Uterus (tissue), 4 donors: ENCODE results near the gene INPP5F. TPM values are rescaled to one million over a fixed set of nuclear protein-coding genes. Genes with fewer than 3 reads are reported as not detected.
A peak's percentile ranks its signal among the peaks of the same experiment; 100 is the strongest.

ENCODE experiments used
- DNase-seq, 2 donors: peaks; one replicate each; pipeline ENCODE4 v3.0.0-alpha.2; 2019 to 2020
- H3K27ac ChIP-seq, 2 donors: fragments of 200-600 bp; sonication (generic); 1 replicate in 1 of 2; 2 replicates in 1 of 2; pipeline ENCODE4 v1.5.1; 2016 to 2018
- H3K27me3 ChIP-seq, 2 donors: fragments of 200-600 bp; sonication (generic); one replicate each; pipeline ENCODE4 v1.5.1; 2018 to 2019; ENCODE audit warnings: control low read depth in 1 of 2
- H3K36me3 ChIP-seq, 2 donors: fragments of 200-600 bp; sonication (generic); one replicate each; pipeline ENCODE4 v1.5.1; 2019; ENCODE audit warnings: control low read depth in 1 of 2
- H3K4me1 ChIP-seq, 2 donors: fragments of 200-600 bp; sonication (generic); one replicate each; pipeline ENCODE4 v1.5.1; 2018 to 2019; ENCODE audit warnings: control low read depth in 1 of 2
- H3K4me3 ChIP-seq, 2 donors: fragments of 200-600 bp; sonication (generic); 1 replicate in 1 of 2; 2 replicates in 1 of 2; pipeline ENCODE4 v1.5.1; 2018 to 2019; ENCODE audit warnings: mild to moderate bottlenecking in 1 of 2
- H3K9me3 ChIP-seq, 2 donors: fragments of 200-600 bp; sonication (generic); one replicate each; pipeline ENCODE4 v1.5.1; 2019; ENCODE audit warnings: control low read depth in 1 of 2
- CTCF ChIP-seq, 4 experiments: fragments of 200-600 bp in 2 of 4; fragments of 450-650 bp in 2 of 4; sonication (generic) in 2 of 4; IDR thresholded peaks; one replicate each; pipeline ENCODE4 v1.5.1; 2016 to 2019; ENCODE audit warnings: antibody characterized with exemption in 4 of 4, mild to moderate bottlenecking in 2 of 4, moderate library complexity in 1 of 4
- POLR2A ChIP-seq, 2 donors: fragments of 450-650 bp; IDR thresholded peaks; one replicate each; pipeline ENCODE4 v1.6.1; 2016; ENCODE audit warnings: antibody characterized with exemption in 2 of 2, mild to moderate bottlenecking in 1 of 2, moderate library complexity in 1 of 2
- intact Hi-C: fragments of 100-400 bp; cut with DNase I; formaldehyde crosslinking; loops from one replicate; pipeline ENCODE4 v1.15.1; 2023; ENCODE audit warnings: low total_unique reads
- total RNA-seq, 4 donors: library from RNA; depleted of rRNA in 3 of 4; stranded (reverse); fragments of >200 nt in 3 of 4; gene quantifications; one replicate each; pipeline versions ENCODE4 v1.1.0 to v1.2.4, GENCODE V29; 2014 to 2023
- donor health status: DM: yes; HTN: yes; CAD: no.

The INPP5F gene
- total RNA-seq, 4 donors from 2014 or later, result 14.3 to 67.3 (median 27.8) TPM

- Histone ChIP-seq H3K27ac (peak overlapping the region; percentile 43 to 52), H3K9me3 (no peaks in the 10 kb centered on the region), H3K27me3 (no peaks in the 10 kb centered on the region), H3K4me3 (peak overlapping the region; percentile 21 to 35), H3K4me1 (no peaks in the 10 kb centered on the region), H3K36me3 (no peaks in the 10 kb centered on the region)
- TF ChIP-seq POLR2A (IDR thresholded peaks at IDR 0.05) (peak in 1 of 2 donors; percentile 36), CTCF (IDR thresholded peaks at IDR 0.05) (peak in 1 of 4 experiments; percentile 25)
- intact Hi-C loops, result no loop called here
- peak; percentile 77 to 80 for DNase-seq
Observed at GRCh38 chr10:119817991-119818888, 92.4 kb downstream of the INPP5F start.

- no peaks in the 10 kb centered on the region for H3K4me1 ChIP-seq
- H3K4me3 ChIP-seq, result peak overlapping the region; percentile 21 to 35
- intact Hi-C loops, result no loop called here
- H3K36me3 ChIP-seq, result no peaks in the 10 kb centered on the region
- H3K9me3 ChIP-seq, result no peaks in the 10 kb centered on the region
- DNase-seq, result peak in 1 of 2 donors; percentile 20
- H3K27me3 ChIP-seq, result no peaks in the 10 kb centered on the region
- H3K27ac ChIP-seq, result peak overlapping the region; percentile 43 to 52
- TF ChIP-seq POLR2A (IDR thresholded peaks at IDR 0.05), result no peak
- no peak for TF ChIP-seq CTCF (IDR thresholded peaks at IDR 0.05)
Observed at GRCh38 chr10:119818889-119819270, 93.0 kb downstream of the INPP5F start.

- H3K27ac ChIP-seq, result no peak overlapping the region
- H3K27me3 ChIP-seq, result no peaks in the 10 kb centered on the region
- no peak overlapping the region for H3K4me3 ChIP-seq
- no peaks in the 10 kb centered on the region for H3K9me3 ChIP-seq
- H3K36me3 ChIP-seq, result no peaks in the 10 kb centered on the region
- DNase-seq, result no peak
- no peaks in the 10 kb centered on the region for H3K4me1 ChIP-seq
- intact Hi-C loops, result no loop called here
- TF ChIP-seq POLR2A (IDR thresholded peaks at IDR 0.05) (no peak), CTCF (IDR thresholded peaks at IDR 0.05) (no peak)
Observed at GRCh38 chr10:119821182-119821581, 95.3 kb downstream of the INPP5F start.

GRCh38 chr10:119824299-119824698 lies 98.4 kb downstream of the INPP5F start:
- H3K36me3 ChIP-seq, result no peaks in the 10 kb centered on the region

More at GRCh38 chr10:119824299-119824698, 98.4 kb downstream of the INPP5F start:
- Histone ChIP-seq H3K27ac (no peak overlapping the region), H3K27me3 (no peaks in the 10 kb centered on the region), H3K4me1 (no peaks in the 10 kb centered on the region), H3K9me3 (no peaks in the 10 kb centered on the region), H3K4me3 (no peak overlapping the region)
- intact Hi-C loops, result no loop called here
- no peak for TF ChIP-seq CTCF (IDR thresholded peaks at IDR 0.05)
- TF ChIP-seq POLR2A (IDR thresholded peaks at IDR 0.05), result no peak
- no peak for DNase-seq
